ENCODE measurements around the gene GATAD2A.

GRCh38 chr19:19505669-19506326, 100.3 kb downstream of the GATAD2A start:
- TF ChIP-seq GATA2 (IDR thresholded peaks at IDR 0.05; ENCODE audit: low read depth, low read length) (no peak), GATA3 (IDR thresholded peaks at IDR 0.05; ENCODE audit: low read depth, low read length) (no peak)

Data from SH-SY5Y (cell line).